ENCODE measurements around the gene MST1. TPM values are rescaled to one million over a fixed set of nuclear protein-coding genes. Genes with fewer than 3 reads are reported as not detected.

Gene MST1
- total and polyA plus RNA-seq, 2 donors (not counting 1 experiment from before 2014, with no cell fraction given) = 3.5 to 6.6 TPM

DNA sequence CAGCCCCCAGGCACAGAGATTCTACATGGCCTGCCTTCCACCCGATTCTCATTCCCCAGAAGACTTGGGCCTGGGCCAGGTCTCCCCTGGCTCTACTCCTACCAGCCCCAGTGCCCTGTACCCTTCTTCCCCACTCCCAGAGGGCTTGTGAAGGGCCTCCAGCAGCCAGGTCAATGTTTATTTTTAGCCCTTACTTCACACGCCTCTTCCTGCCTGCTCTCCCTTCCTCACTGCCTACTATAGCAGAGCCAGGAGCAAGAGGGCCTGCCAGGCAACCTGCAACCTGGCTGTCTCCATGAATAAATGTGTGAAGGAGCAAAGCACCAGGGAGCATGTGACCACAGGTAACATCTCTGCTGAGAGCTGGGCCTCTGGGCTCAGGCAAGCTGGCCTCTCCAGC lies 41.5 kb downstream of the MST1 start:
- TF ChIP-seq EZH2 (IDR thresholded peaks at IDR 0.05; ENCODE audit: low read length, missing control alignments) (no peak), CTCF (conservative IDR thresholded peaks at IDR 0.05 in 1 of 2, IDR thresholded peaks at IDR 0.05 in 1 of 2; ENCODE audit: low read depth in 1 of 2, low read length in 2 of 2) (no peak)

DNA sequence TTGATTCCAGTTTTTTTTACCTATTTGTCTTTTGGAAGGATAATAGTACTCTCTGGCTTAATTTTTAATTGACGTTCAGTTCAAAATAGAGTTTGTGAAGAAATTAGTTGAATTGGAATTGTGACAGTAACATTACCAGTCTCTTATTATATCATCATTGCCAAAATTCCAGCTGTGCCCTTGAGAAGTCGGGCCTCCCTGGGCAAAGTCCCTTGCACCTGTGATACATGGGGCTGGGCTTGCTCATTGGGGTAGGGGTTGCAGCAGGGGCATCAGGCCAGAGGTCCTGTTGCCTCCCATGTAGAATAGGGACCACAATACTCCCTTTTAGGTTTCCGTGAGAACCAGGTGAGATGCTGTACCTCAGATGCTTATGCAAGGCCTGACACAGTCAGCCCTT lies 43.0 kb downstream of the MST1 start:
- no peak for DNase-seq (ENCODE audit: low read depth in 2 of 2)

More for the DNA sequence above, 41.5 kb downstream of the MST1 start:
- H4K20me1 ChIP-seq (ENCODE audit: control insufficient read depth, extremely low read depth, insufficient read depth, low read length) = no peaks in the 10 kb centered on the region
- H3K79me2 ChIP-seq (ENCODE audit: control insufficient read depth, insufficient read depth, low read length) = no peaks in the 10 kb centered on the region
- no peak overlapping the region for H3K9ac ChIP-seq (ENCODE audit: insufficient read depth, low read length)
- H3K36me3 ChIP-seq (ENCODE audit: control insufficient read depth, insufficient read depth, low read length) = no peaks in the 10 kb centered on the region
- no peaks in the 10 kb centered on the region for H3K27me3 ChIP-seq (ENCODE audit: control insufficient read depth, insufficient read depth, low read length)
- DNase-seq (ENCODE audit: low read depth in 2 of 2) = peak in 1 of 2 donors; percentile 19
- no peaks in the 10 kb centered on the region for H3K9me3 ChIP-seq (ENCODE audit: control insufficient read depth, insufficient read depth, low read depth, low read length)
- no peaks in the 10 kb centered on the region for H3K4me1 ChIP-seq (ENCODE audit: control insufficient read depth, extremely low read depth, insufficient read depth, low read length)
- H3K4me3 ChIP-seq (replicated peaks in 1 of 4; ENCODE audit: control extremely low read depth in 1 of 4, insufficient read depth in 1 of 4, low read depth in 3 of 4, low read length in 4 of 4) = no peak overlapping the region
- H3K27ac ChIP-seq (ENCODE audit: insufficient read depth, low read length) = no peak overlapping the region
- no peak overlapping the region for H3K4me2 ChIP-seq (ENCODE audit: extremely low read depth, insufficient read depth, low read length)
- no peak overlapping the region for H2AFZ ChIP-seq (ENCODE audit: low read length)

GRCh38 chr3:49644684-49645083 lies 44.6 kb downstream of the MST1 start:
- H3K27ac ChIP-seq (ENCODE audit: insufficient read depth, low read length) = no peak overlapping the region
- H3K9ac ChIP-seq (ENCODE audit: insufficient read depth, low read length) = no peak overlapping the region
- no peaks in the 10 kb centered on the region for H3K4me1 ChIP-seq (ENCODE audit: control insufficient read depth, extremely low read depth, insufficient read depth, low read length)
- H3K27me3 ChIP-seq (ENCODE audit: control insufficient read depth, insufficient read depth, low read length) = no peaks in the 10 kb centered on the region
- H3K9me3 ChIP-seq (ENCODE audit: control insufficient read depth, insufficient read depth, low read depth, low read length) = no peaks in the 10 kb centered on the region
- no peaks in the 10 kb centered on the region for H3K79me2 ChIP-seq (ENCODE audit: control insufficient read depth, insufficient read depth, low read length)
- H4K20me1 ChIP-seq (ENCODE audit: control insufficient read depth, extremely low read depth, insufficient read depth, low read length) = no peaks in the 10 kb centered on the region
- no peak for DNase-seq (ENCODE audit: low read depth in 2 of 2)
- no peak overlapping the region for H3K4me3 ChIP-seq (replicated peaks in 1 of 4; ENCODE audit: control extremely low read depth in 1 of 4, insufficient read depth in 1 of 4, low read depth in 3 of 4, low read length in 4 of 4)
- no peak overlapping the region for H3K4me2 ChIP-seq (ENCODE audit: extremely low read depth, insufficient read depth, low read length)
- H2AFZ ChIP-seq (ENCODE audit: low read length) = no peak overlapping the region
- no peaks in the 10 kb centered on the region for H3K36me3 ChIP-seq (ENCODE audit: control insufficient read depth, insufficient read depth, low read length)
- no peak for TF ChIP-seq CTCF (conservative IDR thresholded peaks at IDR 0.05 in 1 of 2, IDR thresholded peaks at IDR 0.05 in 1 of 2; ENCODE audit: low read depth in 1 of 2, low read length in 2 of 2)
- TF ChIP-seq EZH2 (IDR thresholded peaks at IDR 0.05; ENCODE audit: low read length, missing control alignments) = no peak

More for the DNA sequence above, 43.0 kb downstream of the MST1 start:
- H3K4me2 ChIP-seq (ENCODE audit: extremely low read depth, insufficient read depth, low read length) = no peak overlapping the region
- no peaks in the 10 kb centered on the region for H3K79me2 ChIP-seq (ENCODE audit: control insufficient read depth, insufficient read depth, low read length)
- H3K36me3 ChIP-seq (ENCODE audit: control insufficient read depth, insufficient read depth, low read length) = no peaks in the 10 kb centered on the region
- H3K27ac ChIP-seq (ENCODE audit: insufficient read depth, low read length) = no peak overlapping the region
- H3K9me3 ChIP-seq (ENCODE audit: control insufficient read depth, insufficient read depth, low read depth, low read length) = no peaks in the 10 kb centered on the region
- H4K20me1 ChIP-seq (ENCODE audit: control insufficient read depth, extremely low read depth, insufficient read depth, low read length) = no peaks in the 10 kb centered on the region
- H2AFZ ChIP-seq (ENCODE audit: low read length) = no peak overlapping the region
- TF ChIP-seq EZH2 (IDR thresholded peaks at IDR 0.05; ENCODE audit: low read length, missing control alignments) (no peak), CTCF (conservative IDR thresholded peaks at IDR 0.05 in 1 of 2, IDR thresholded peaks at IDR 0.05 in 1 of 2; ENCODE audit: low read depth in 1 of 2, low read length in 2 of 2) (no peak)
- no peak overlapping the region for H3K9ac ChIP-seq (ENCODE audit: insufficient read depth, low read length)
- no peaks in the 10 kb centered on the region for H3K27me3 ChIP-seq (ENCODE audit: control insufficient read depth, insufficient read depth, low read length)
- H3K4me3 ChIP-seq (replicated peaks in 1 of 4; ENCODE audit: control extremely low read depth in 1 of 4, insufficient read depth in 1 of 4, low read depth in 3 of 4, low read length in 4 of 4) = no peak overlapping the region
- no peaks in the 10 kb centered on the region for H3K4me1 ChIP-seq (ENCODE audit: control insufficient read depth, extremely low read depth, insufficient read depth, low read length)
